GM23338 (cell line): ENCODE results near the gene EFNA4. TPM values are rescaled to one million over a fixed set of nuclear protein-coding genes. Genes with fewer than 3 reads are reported as not detected.

ENCODE experiments used
- ATAC-seq: fragments of 200-7000 bp; cut with Tn5 transposase; 3 replicates; pipeline ENCODE4 v1.9.1; 2020
- DNase-seq: peaks from one replicate; pipeline ENCODE4 v3.0.0-alpha.2; 2015; ENCODE audit warnings: low spot score
- H2AFZ ChIP-seq: fragments of 200-600 bp; sonication (generic); 2 replicates; pipeline ENCODE4 v1.8.0; 2016; ENCODE audit warnings: antibody characterized with exemption, mild to moderate bottlenecking, moderate library complexity
- H3F3A ChIP-seq: fragments of 200-600 bp; sonication (generic); replicated peaks from 2 replicates; pipeline ENCODE4 v1.8.0; 2017; ENCODE audit warnings: antibody characterized with exemption, mixed run types, low read depth
- H3K27ac ChIP-seq: fragments of 200-600 bp; sonication (generic); 2 replicates; pipeline ENCODE4 v1.6.1; 2016; ENCODE audit warnings: low read depth
- H3K27me3 ChIP-seq: fragments of 200-600 bp; sonication (generic); 2 replicates; pipeline ENCODE4 v1.8.0; 2016; ENCODE audit warnings: mild to moderate bottlenecking, mixed run types, moderate library complexity; ENCODE audit not compliant: insufficient read depth
- H3K36me3 ChIP-seq: fragments of 200-600 bp; sonication (generic); 2 replicates; pipeline ENCODE4 v1.8.0; 2016; ENCODE audit warnings: mild to moderate bottlenecking; ENCODE audit not compliant: insufficient read depth
- H3K4me1 ChIP-seq: fragments of 200-600 bp; sonication (generic); 2 replicates; pipeline ENCODE4 v1.8.0; 2016; ENCODE audit warnings: mild to moderate bottlenecking, moderate library complexity; ENCODE audit not compliant: insufficient read depth
- H3K4me2 ChIP-seq: fragments of 200-600 bp; sonication (generic); 2 replicates; pipeline ENCODE4 v1.7.1; 2017; ENCODE audit warnings: mixed run types
- H3K4me3 ChIP-seq: fragments of 200-600 bp; sonication (generic); 2 replicates; pipeline ENCODE4 v1.6.1; 2016; ENCODE audit warnings: mixed run types
- H3K79me2 ChIP-seq: fragments of 200-600 bp; sonication (generic); replicated peaks from 2 replicates; pipeline ENCODE4 v1.8.0; 2017; ENCODE audit warnings: mild to moderate bottlenecking; ENCODE audit not compliant: insufficient read depth
- H3K9me2 ChIP-seq: fragments of 200-600 bp; sonication (generic); 2 replicates; pipeline ENCODE4 v1.8.0; 2017; ENCODE audit not compliant: insufficient read depth
- H4K20me1 ChIP-seq: fragments of 200-600 bp; sonication (generic); replicated peaks from 2 replicates; pipeline ENCODE4 v1.8.0; 2017; ENCODE audit warnings: mild to moderate bottlenecking; ENCODE audit not compliant: insufficient read depth
- H3K27ac Mint-ChIP-seq: 2 replicates; pipeline ENCODE4 v1.8.0; 2020; ENCODE audit warnings: inconsistent platforms, mild to moderate bottlenecking, moderate library complexity, mixed read lengths
- H3K27me3 Mint-ChIP-seq: 3 replicates; pipeline ENCODE4 v1.8.0; 2022; ENCODE audit warnings: low read depth, mild to moderate bottlenecking, moderate library complexity, mixed read lengths, inconsistent platforms; ENCODE audit not compliant: insufficient read depth, poor library complexity
- H3K36me3 Mint-ChIP-seq: 3 replicates; pipeline ENCODE4 v1.8.0; 2021; ENCODE audit warnings: low read depth, mild to moderate bottlenecking, inconsistent platforms, moderate library complexity, mixed read lengths
- H3K4me1 Mint-ChIP-seq: 3 replicates; pipeline ENCODE4 v1.8.0; 2020; ENCODE audit warnings: mild to moderate bottlenecking, inconsistent platforms, mixed read lengths
- H3K4me3 Mint-ChIP-seq: 3 replicates; pipeline ENCODE4 v1.8.0; 2021; ENCODE audit warnings: moderate library complexity, mild to moderate bottlenecking, inconsistent platforms, mixed read lengths
- H3K9me3 Mint-ChIP-seq: 3 replicates; pipeline ENCODE4 v1.8.0; 2020; ENCODE audit warnings: moderate library complexity, mild to moderate bottlenecking, inconsistent platforms, mixed read lengths
- CREB1 ChIP-seq: fragments of 250-450 bp; sonication (Bioruptor Pico); IDR thresholded peaks from 2 replicates; pipeline ENCODE4 v1.5.0; 2020; ENCODE audit warnings: low read depth, mild to moderate bottlenecking, moderate library complexity
- CTCF ChIP-seq, 2 experiments: fragments of 200-600 bp in 1 of 2; sonication (generic) in 1 of 2; conservative IDR thresholded peaks; 2 replicates each; pipeline versions ENCODE4 v1.5.1 to v1.6.1; 2016 to 2017; ENCODE audit warnings: antibody characterized with exemption in 2 of 2, low read depth in 2 of 2, mild to moderate bottlenecking in 2 of 2, moderate library complexity in 1 of 2
- EZH2 ChIP-seq: fragments of 200-600 bp; sonication (generic); IDR thresholded peaks from one replicate; pipeline ENCODE4 v1.8.0; 2017; ENCODE audit warnings: antibody characterized with exemption, mild to moderate bottlenecking, low read depth; ENCODE audit not compliant: unreplicated experiment
- EZH2phosphoT487 ChIP-seq: fragments of 200-600 bp; sonication (generic); IDR thresholded peaks from one replicate; pipeline ENCODE4 v1.8.1; 2018; ENCODE audit warnings: antibody characterized with exemption; ENCODE audit not compliant: unreplicated experiment
- JUNB ChIP-seq: IDR thresholded peaks from one replicate; pipeline ENCODE4 v1.6.1; 2016; ENCODE audit warnings: antibody characterized with exemption; ENCODE audit not compliant: unreplicated experiment
- NANOG ChIP-seq: IDR thresholded peaks from 2 replicates; pipeline ENCODE4 v1.6.1; 2016; ENCODE audit warnings: antibody characterized with exemption, borderline replicate concordance
- REST ChIP-seq: IDR thresholded peaks from one replicate; pipeline ENCODE4 v1.6.1; 2018; ENCODE audit warnings: antibody characterized with exemption; ENCODE audit not compliant: unreplicated experiment
- STAT1 ChIP-seq: IDR thresholded peaks from one replicate; pipeline ENCODE4 v1.6.1; 2016; ENCODE audit warnings: antibody characterized with exemption; ENCODE audit not compliant: unreplicated experiment
- ZNF331 ChIP-seq: fragments of 250-450 bp; sonication (Bioruptor Pico); IDR thresholded peaks from 2 replicates; pipeline ENCODE4 v1.5.0; 2020; ENCODE audit warnings: low read depth, mild to moderate bottlenecking, moderate library complexity
- polyA plus RNA-seq: library from polyadenylated mRNA; unstranded; fragments of >200 nt; fragmentation: Nextera tagmentation; extraction: Ambion mirVana; gene quantifications from 2 replicates; pipeline ENCODE4 v1.2.1, GENCODE V29; 2016
- total RNA-seq: library from RNA; depleted of rRNA; stranded (reverse); fragments of >200 nt; shearing (Covaris generic); gene quantifications from 2 replicates; pipeline ENCODE4 v1.2.3, GENCODE V29; 2014

Gene EFNA4
- total and polyA plus RNA-seq, 2 experiments from 2014 or later: 11.1 to 22.9 TPM

- no peak for TF ChIP-seq CTCF (conservative IDR thresholded peaks at IDR 0.05; ENCODE audit: low read depth in 2 of 2)
- no peak for TF ChIP-seq STAT1
- TF ChIP-seq EZH2phosphoT487: no peak
Observed at GRCh38 chr1:155029513-155030242, 33.9 kb upstream of the EFNA4 start (continued).

- no peaks in the 10 kb centered on the region for H4K20me1 ChIP-seq
- no peaks in the 10 kb centered on the region for H3K36me3 ChIP-seq
- ATAC-seq (no peak), DNase-seq (no peak)
- H3K27ac ChIP-seq: no peak overlapping the region
- Mint-ChIP-seq H3K9me3 (no peaks in the 10 kb centered on the region), H3K27ac (no peak overlapping the region), H3K4me1 (peaks cover 5% of the 10 kb centered on the region), H3K27me3 (peaks cover 18% of the 10 kb centered on the region), H3K36me3 (no peaks in the 10 kb centered on the region), H3K4me3 (no peak overlapping the region)
- no peaks in the 10 kb centered on the region for H3K27me3 ChIP-seq
- no peak overlapping the region for H2AFZ ChIP-seq
- no peaks in the 10 kb centered on the region for H3K79me2 ChIP-seq
- H3K4me1 ChIP-seq: no peaks in the 10 kb centered on the region; the same call in 1 of the 2 replicates
- no peaks in the 10 kb centered on the region for H3K9me2 ChIP-seq
- no peak overlapping the region for H3K4me2 ChIP-seq
- H3K4me3 ChIP-seq: no peak overlapping the region
- H3F3A ChIP-seq: no peaks in the 10 kb centered on the region
- TF ChIP-seq NANOG: no peak
- TF ChIP-seq CREB1: no peak
- no peak for TF ChIP-seq CTCF (conservative IDR thresholded peaks at IDR 0.05; ENCODE audit: low read depth in 2 of 2)
- TF ChIP-seq EZH2: no peak
- TF ChIP-seq ZNF331 (CRISPR knock-in tag): no peak
- no peak for TF ChIP-seq EZH2phosphoT487
- TF ChIP-seq REST: no peak
- TF ChIP-seq JUNB: no peak
Observed at GRCh38 chr1:155030243-155030795, 33.2 kb upstream of the EFNA4 start.
